Upper lobe of right lung (tissue), 1 donor: Measurements from ENCODE around the gene SLC16A1. TPM values are rescaled to one million over a fixed set of nuclear protein-coding genes. Genes with fewer than 3 reads are reported as not detected.

ENCODE experiments used
- ATAC-seq: fragments of 200-7000 bp; cut with Tn5 transposase; one replicate; pipeline ENCODE4 v1.9.1; 2020; ENCODE audit warnings: mild to moderate bottlenecking, moderate library complexity
- DNase-seq: peaks from one replicate; pipeline ENCODE4 v3.0.0-alpha.2; 2020
- H3K27ac ChIP-seq: fragments of 200-600 bp; one replicate; pipeline ENCODE4 v1.8.0; 2022
- H3K27me3 ChIP-seq: fragments of 200-600 bp; one replicate; pipeline ENCODE4 v1.8.0; 2022; ENCODE audit warnings: mild to moderate bottlenecking
- H3K36me3 ChIP-seq: fragments of 200-600 bp; one replicate; pipeline ENCODE4 v1.8.0; 2022
- H3K4me1 ChIP-seq: fragments of 200-600 bp; one replicate; pipeline ENCODE4 v1.8.0; 2022
- H3K4me3 ChIP-seq: fragments of 200-600 bp; one replicate; pipeline ENCODE4 v1.8.0; 2022; ENCODE audit warnings: mild to moderate bottlenecking
- H3K9me3 ChIP-seq: fragments of 200-600 bp; one replicate; pipeline ENCODE4 v1.8.0; 2022
- CTCF ChIP-seq: fragments of 200-600 bp; IDR thresholded peaks from one replicate; pipeline ENCODE4 v1.8.0; 2022; ENCODE audit warnings: antibody characterized with exemption
- intact Hi-C: fragments of 100-400 bp; cut with DNase I; formaldehyde crosslinking; loops from one replicate; pipeline ENCODE4 v1.11.0; 2022
- total RNA-seq: library from RNA; stranded (reverse); fragmentation: NEBNext Ultra II Directional; extraction: Animal tissue kit (Norgen Biotek cat#: 25700); gene quantifications from one replicate; pipeline ENCODE4 v1.2.1, GENCODE V29; 2021
- donor health status: DM: no; HTN: yes; CAD: no; lungs with severe emphysema.

SLC16A1 gene
- total RNA-seq, 1 donor from 2014 or later = 8.6 TPM

GRCh38 chr1:112882271-112882744, 73.7 kb downstream of the SLC16A1 start:
- intact Hi-C loops = loop anchor here (5.0 kb wide), 1 partner anchor 160 kb away; no protein-coding TSS in a partner anchor
- Histone ChIP-seq H3K27ac (peak overlapping the region; percentile 51), H3K27me3 (no peaks in the 10 kb centered on the region), H3K9me3 (no peaks in the 10 kb centered on the region), H3K4me1 (peaks cover 11% of the 10 kb centered on the region), H3K4me3 (no peak overlapping the region), H3K36me3 (no peaks in the 10 kb centered on the region)
- no peak for TF ChIP-seq CTCF
- ATAC-seq (peak; percentile 49), DNase-seq (no peak)

DNA sequence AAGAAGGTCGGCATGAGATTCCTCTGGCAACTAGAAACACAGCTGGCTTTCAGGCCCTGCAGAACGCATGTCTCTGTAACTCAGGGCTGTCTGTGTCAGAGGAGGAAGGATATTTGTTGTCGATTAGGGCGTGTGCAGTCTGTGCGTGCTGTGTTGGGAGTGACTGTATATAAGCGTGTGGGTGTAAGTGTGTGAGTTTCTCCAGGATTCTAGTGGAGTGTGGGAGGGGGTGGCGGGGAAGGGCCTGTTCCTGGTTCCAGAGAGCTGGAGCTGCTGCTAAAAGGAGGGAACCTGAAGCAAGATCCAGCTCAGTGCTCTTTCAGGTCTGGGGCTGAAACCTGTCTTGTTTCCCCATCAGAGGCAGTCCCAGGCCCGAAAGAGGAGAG, 74.3 kb downstream of the SLC16A1 start:
- ATAC-seq (peak; percentile 69), DNase-seq (no peak)
- no peaks in the 10 kb centered on the region for H3K27me3 ChIP-seq
- no peak overlapping the region for H3K4me3 ChIP-seq
- no peaks in the 10 kb centered on the region for H3K36me3 ChIP-seq
- H3K4me1 ChIP-seq = peaks cover 11% of the 10 kb centered on the region
- TF ChIP-seq CTCF = no peak
- peak overlapping the region; percentile 51 for H3K27ac ChIP-seq
- no peaks in the 10 kb centered on the region for H3K9me3 ChIP-seq
- intact Hi-C loops = loop anchor here (5.0 kb wide), 1 partner anchor 161 kb away; no protein-coding TSS in a partner anchor

DNA sequence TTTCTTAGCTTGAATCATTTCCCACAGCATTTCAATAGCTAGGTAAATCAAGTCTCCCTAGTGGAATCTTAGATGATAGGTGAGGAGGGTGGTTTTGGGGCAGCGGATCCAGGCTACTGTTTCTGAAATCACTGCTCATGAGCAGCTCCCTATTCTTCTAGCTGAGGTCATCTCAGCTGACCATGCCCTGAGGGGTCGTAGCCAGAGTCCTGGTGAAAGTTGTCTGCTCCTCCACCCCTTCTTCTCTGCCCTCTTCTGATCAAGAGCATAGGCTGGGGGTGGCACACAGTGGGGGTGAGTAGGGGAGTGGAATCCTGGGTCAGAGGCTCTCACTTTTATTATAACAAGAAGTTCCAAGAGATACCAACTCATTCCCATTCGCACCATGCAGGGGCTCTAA, 76.2 kb downstream of the SLC16A1 start:
- peaks cover 11% of the 10 kb centered on the region for H3K4me1 ChIP-seq
- intact Hi-C loops = loop anchor here (5.0 to 10.0 kb wide), 2 partner anchors 155 to 162 kb away; no protein-coding TSS in a partner anchor

DNA sequence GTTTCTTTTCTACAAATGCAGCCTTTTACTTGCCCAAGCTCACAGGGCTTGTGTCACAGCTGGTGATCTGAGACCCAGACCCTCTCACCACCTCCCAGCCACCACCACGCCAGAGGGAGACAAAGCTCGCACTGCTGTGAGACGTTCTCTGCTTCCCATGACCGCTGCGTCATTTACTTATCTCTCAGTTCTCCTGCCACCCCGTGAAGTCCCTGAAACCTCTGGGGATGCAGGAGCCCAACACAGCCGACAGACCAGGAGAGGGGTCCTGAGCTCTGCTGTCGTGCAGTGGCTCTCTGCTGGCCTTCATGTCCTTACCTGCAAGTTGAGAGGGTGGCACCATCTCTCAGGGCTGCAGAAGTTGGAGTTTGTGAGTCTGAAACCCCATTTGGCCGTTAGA, 77.7 kb downstream of the SLC16A1 start:
- no peak for TF ChIP-seq CTCF
- Histone ChIP-seq H3K4me3 (no peak overlapping the region), H3K4me1 (peaks cover 11% of the 10 kb centered on the region), H3K9me3 (no peaks in the 10 kb centered on the region), H3K27ac (no peak overlapping the region), H3K36me3 (no peaks in the 10 kb centered on the region), H3K27me3 (no peaks in the 10 kb centered on the region)
- ATAC-seq (no peak), DNase-seq (no peak)
- intact Hi-C loops = loop anchor here (10.0 kb wide), 1 partner anchor 154 kb away; no protein-coding TSS in a partner anchor

More for the DNA sequence above, 76.2 kb downstream of the SLC16A1 start:
- no peaks in the 10 kb centered on the region for H3K9me3 ChIP-seq
- TF ChIP-seq CTCF = no peak
- H3K27me3 ChIP-seq = no peaks in the 10 kb centered on the region
- no peak overlapping the region for H3K4me3 ChIP-seq
- DNase-seq = no peak
- no peaks in the 10 kb centered on the region for H3K36me3 ChIP-seq
- ATAC-seq = no peak
- no peak overlapping the region for H3K27ac ChIP-seq

GRCh38 chr1:112877750-112878149, 78.2 kb downstream of the SLC16A1 start:
- no peak overlapping the region for H3K27ac ChIP-seq
- no peaks in the 10 kb centered on the region for H3K9me3 ChIP-seq
- H3K4me3 ChIP-seq = no peak overlapping the region
- intact Hi-C loops = loop anchor here (10.0 kb wide), 1 partner anchor 153 kb away; no protein-coding TSS in a partner anchor
- no peaks in the 10 kb centered on the region for H3K36me3 ChIP-seq
- peaks cover 9% of the 10 kb centered on the region for H3K4me1 ChIP-seq
- TF ChIP-seq CTCF = no peak
- no peaks in the 10 kb centered on the region for H3K27me3 ChIP-seq
- DNase-seq (no peak), ATAC-seq (no peak)
